Smooth muscle cell (in vitro differentiated cells): ENCODE data around the gene GATD1. TPM values are rescaled to one million over a fixed set of nuclear protein-coding genes. Genes with fewer than 3 reads are reported as not detected.

Experiments used
- DNase-seq: peaks from one replicate; lab custom pipeline; 2025; ENCODE audit not compliant: unreplicated experiment; lab: John Stamatoyannopoulos, UW
- H2AFZ ChIP-seq: fragments of 200-600 bp; sonication (generic); 2 replicates; pipeline ENCODE4 v1.6.0; 2016; ENCODE audit warnings: antibody characterized with exemption, low read depth, mild to moderate bottlenecking
- H3F3A ChIP-seq: fragments of 200-600 bp; sonication (generic); 2 replicates; pipeline ENCODE4 v1.6.0; 2017; ENCODE audit warnings: antibody characterized with exemption, low read depth
- H3K27ac ChIP-seq: fragments of 200-600 bp; sonication (generic); 2 replicates; pipeline ENCODE4 v1.5.1; 2016; ENCODE audit warnings: low read depth, mild to moderate bottlenecking
- H3K27me3 ChIP-seq: fragments of 200-600 bp; sonication (generic); 2 replicates; pipeline ENCODE4 v1.6.1; 2016; ENCODE audit warnings: low read depth, mild to moderate bottlenecking
- H3K36me3 ChIP-seq: fragments of 200-600 bp; sonication (generic); 2 replicates; pipeline ENCODE4 v1.5.1; 2016; ENCODE audit warnings: low read depth
- H3K4me1 ChIP-seq: fragments of 200-600 bp; sonication (generic); 2 replicates; pipeline ENCODE4 v1.5.1; 2016; ENCODE audit warnings: low read depth
- H3K4me2 ChIP-seq: fragments of 200-600 bp; sonication (generic); 2 replicates; pipeline ENCODE4 v1.6.0; 2016; ENCODE audit warnings: mild to moderate bottlenecking
- H3K4me3 ChIP-seq: fragments of 200-600 bp; sonication (generic); 2 replicates; pipeline ENCODE4 v1.5.1; 2016; ENCODE audit warnings: mild to moderate bottlenecking
- H3K79me2 ChIP-seq: fragments of 200-600 bp; sonication (generic); 2 replicates; pipeline ENCODE4 v1.6.0; 2016; ENCODE audit warnings: low read depth, mild to moderate bottlenecking
- H3K9ac ChIP-seq: fragments of 200-600 bp; sonication (generic); 2 replicates; pipeline ENCODE4 v1.6.0; 2016; ENCODE audit warnings: low read depth
- H3K9me3 ChIP-seq: fragments of 200-600 bp; sonication (generic); replicated peaks from 2 replicates; pipeline ENCODE4 v1.5.1; 2016; ENCODE audit warnings: low read depth
- H4K20me1 ChIP-seq: fragments of 200-600 bp; sonication (generic); 2 replicates; pipeline ENCODE4 v1.6.0; 2016; ENCODE audit warnings: low read depth
- WGBS: methylation state at CpG from one replicate; pipeline ENCODE4 v1.1.7; 2016; ENCODE audit warnings: low lambda C conversion rate; 5-methylcytosine and 5-hydroxymethylcytosine counted together
- polyA plus RNA-seq: library from polyadenylated mRNA; unstranded; fragments of >200 nt; fragmentation: Nextera tagmentation; extraction: Ambion mirVana; gene quantifications from 2 replicates; pipeline ENCODE4 v1.2.1, GENCODE V29; 2016
- total RNA-seq: library from RNA; depleted of rRNA; stranded (reverse); fragments of >200 nt; gene quantifications from 2 replicates; pipeline ENCODE4 v1.2.3, GENCODE V29; 2014
- TF ChIP-seq, protein P1 (sequence below): fragments of 200-600 bp; sonication (generic); IDR thresholded peaks from 2 replicates; pipeline ENCODE4 v1.5.1; 2017; ENCODE audit warnings: borderline replicate concordance, mild to moderate bottlenecking, antibody characterized with exemption; ENCODE audit not compliant: insufficient read depth, poor library complexity, severe bottlenecking

The GATD1 gene
- total and polyA plus RNA-seq, 2 experiments from 2014 or later = 11.7 to 12.9 TPM

DNA sequence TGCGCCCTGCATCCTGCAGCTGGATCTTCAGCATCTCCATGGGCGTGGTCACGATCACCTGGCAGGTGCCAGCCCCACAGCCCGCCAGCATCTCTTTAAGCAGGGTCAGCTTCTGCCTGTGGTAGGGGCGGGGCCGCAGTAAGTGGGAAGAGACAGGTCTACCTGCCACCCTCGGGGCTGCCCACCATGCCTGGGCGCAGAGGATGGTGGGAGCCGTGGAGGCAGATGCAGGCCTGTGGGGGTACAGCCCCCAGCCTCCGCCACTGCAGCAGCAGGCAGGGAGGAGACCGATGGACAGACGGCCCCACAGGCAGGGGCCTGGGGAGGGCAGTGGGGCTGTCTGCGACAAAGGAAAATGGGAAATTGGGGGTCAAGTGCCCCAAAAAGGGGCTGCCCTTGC, 15.6 kb upstream of the GATD1 start:
- WGBS = 97% methylated on average over 13 of the region's 13 CpGs
- Histone ChIP-seq H4K20me1 (peaks cover 21% of the 10 kb centered on the region), H3K9ac (no peak overlapping the region)

DNA sequence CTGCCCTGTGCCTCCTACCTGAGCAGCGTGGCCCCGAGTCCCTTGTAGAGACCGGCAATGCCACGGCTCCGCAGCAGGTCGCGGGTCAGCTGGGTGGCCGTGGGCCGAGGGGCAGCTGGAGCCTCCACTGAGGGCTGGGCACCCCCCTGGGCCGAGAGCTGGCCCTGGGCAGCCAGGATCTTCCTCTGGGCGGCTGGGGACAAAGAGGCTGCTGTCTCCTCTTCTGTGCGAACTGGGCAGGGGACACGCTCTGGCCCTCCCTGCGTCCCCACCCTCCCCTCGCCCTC, 15.2 kb upstream of the GATD1 start:
- H3K4me1 ChIP-seq = peaks cover 16% of the 10 kb centered on the region
- 97% methylated on average over 9 of the region's 15 CpGs for WGBS
- H4K20me1 ChIP-seq = peaks cover 21% of the 10 kb centered on the region
- H3K36me3 ChIP-seq = no peaks in the 10 kb centered on the region
- TF ChIP-seq, protein P1, sequence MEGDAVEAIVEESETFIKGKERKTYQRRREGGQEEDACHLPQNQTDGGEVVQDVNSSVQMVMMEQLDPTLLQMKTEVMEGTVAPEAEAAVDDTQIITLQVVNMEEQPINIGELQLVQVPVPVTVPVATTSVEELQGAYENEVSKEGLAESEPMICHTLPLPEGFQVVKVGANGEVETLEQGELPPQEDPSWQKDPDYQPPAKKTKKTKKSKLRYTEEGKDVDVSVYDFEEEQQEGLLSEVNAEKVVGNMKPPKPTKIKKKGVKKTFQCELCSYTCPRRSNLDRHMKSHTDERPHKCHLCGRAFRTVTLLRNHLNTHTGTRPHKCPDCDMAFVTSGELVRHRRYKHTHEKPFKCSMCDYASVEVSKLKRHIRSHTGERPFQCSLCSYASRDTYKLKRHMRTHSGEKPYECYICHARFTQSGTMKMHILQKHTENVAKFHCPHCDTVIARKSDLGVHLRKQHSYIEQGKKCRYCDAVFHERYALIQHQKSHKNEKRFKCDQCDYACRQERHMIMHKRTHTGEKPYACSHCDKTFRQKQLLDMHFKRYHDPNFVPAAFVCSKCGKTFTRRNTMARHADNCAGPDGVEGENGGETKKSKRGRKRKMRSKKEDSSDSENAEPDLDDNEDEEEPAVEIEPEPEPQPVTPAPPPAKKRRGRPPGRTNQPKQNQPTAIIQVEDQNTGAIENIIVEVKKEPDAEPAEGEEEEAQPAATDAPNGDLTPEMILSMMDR = no peak
- no peak overlapping the region for H2AFZ ChIP-seq
- H3K9me3 ChIP-seq = no peaks in the 10 kb centered on the region
- no peak overlapping the region for H3K4me3 ChIP-seq
- no peak overlapping the region for H3K27ac ChIP-seq
- DNase-seq = no peak
- no peaks in the 10 kb centered on the region for H3K27me3 ChIP-seq
- H3K9ac ChIP-seq = no peak overlapping the region
- no peaks in the 10 kb centered on the region for H3K79me2 ChIP-seq
- H3K4me2 ChIP-seq = no peak overlapping the region
- H3F3A ChIP-seq = peaks cover 9% of the 10 kb centered on the region

More for the DNA sequence above, 15.6 kb upstream of the GATD1 start:
- H3K9me3 ChIP-seq = no peaks in the 10 kb centered on the region
- H3K27ac ChIP-seq = no peak overlapping the region
- no peaks in the 10 kb centered on the region for H3K79me2 ChIP-seq
- DNase-seq = no peak
- peaks cover 9% of the 10 kb centered on the region for H3F3A ChIP-seq
- TF ChIP-seq, protein P1 = no peak
- no peaks in the 10 kb centered on the region for H3K27me3 ChIP-seq
- no peak overlapping the region for H3K4me3 ChIP-seq
- peaks cover 16% of the 10 kb centered on the region for H3K4me1 ChIP-seq
- no peaks in the 10 kb centered on the region for H3K36me3 ChIP-seq
- no peak overlapping the region for H3K4me2 ChIP-seq
- no peak overlapping the region for H2AFZ ChIP-seq

DNA sequence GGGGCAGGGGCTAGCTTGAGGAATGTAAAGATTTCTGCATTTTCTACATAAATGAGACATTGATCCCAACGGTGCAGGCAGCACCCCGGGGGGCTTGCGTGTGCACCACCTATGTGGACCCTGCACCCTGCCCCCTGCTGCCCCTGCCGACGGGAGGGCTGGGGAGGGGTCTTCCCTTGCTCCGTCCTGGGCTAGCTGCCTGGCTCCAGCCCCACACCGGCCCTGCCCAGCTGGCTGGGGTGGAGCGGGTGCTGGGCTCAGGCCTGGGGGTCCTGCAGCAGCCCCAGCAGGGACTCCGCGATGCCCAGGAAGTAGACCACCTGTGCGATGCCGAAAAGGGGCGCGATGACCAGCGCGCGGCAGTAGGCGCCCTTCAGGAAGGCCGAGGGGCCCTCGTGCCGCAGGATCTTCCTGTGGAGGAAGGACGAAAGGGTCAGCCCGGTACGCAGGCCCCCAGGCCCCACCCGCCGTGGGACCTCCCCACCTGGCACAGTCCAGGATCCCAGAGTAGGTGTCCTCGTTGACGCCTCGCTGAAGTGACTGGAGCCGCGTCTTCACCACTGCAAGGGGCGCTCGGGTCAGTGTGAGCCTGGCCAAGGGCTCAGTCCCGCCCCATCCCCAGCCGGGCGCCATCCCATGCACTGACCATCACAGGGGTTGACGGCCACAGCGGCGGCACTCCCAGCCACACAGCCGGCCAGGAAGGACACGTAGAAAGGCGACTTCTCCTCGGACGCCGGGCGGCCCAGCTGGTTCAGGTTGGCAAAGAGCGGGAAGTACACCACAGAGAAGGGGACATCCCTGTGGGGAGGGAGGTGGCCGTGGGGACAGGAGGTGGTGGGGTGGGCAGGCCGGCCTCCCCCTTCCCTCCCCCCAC, 14.6 kb upstream of the GATD1 start:
- Histone ChIP-seq H3K27ac (no peak overlapping the region), H2AFZ (no peak overlapping the region), H3K9ac (no peak overlapping the region), H3F3A (peaks cover 7% of the 10 kb centered on the region), H3K9me3 (no peaks in the 10 kb centered on the region), H3K4me3 (no peak overlapping the region), H3K27me3 (no peaks in the 10 kb centered on the region), H3K4me1 (peaks cover 14% of the 10 kb centered on the region), H3K79me2 (no peaks in the 10 kb centered on the region), H3K4me2 (no peak overlapping the region), H4K20me1 (peaks cover 19% of the 10 kb centered on the region), H3K36me3 (no peaks in the 10 kb centered on the region)
- no peak for DNase-seq
- TF ChIP-seq, protein P1 = no peak
- 96% methylated on average over 47 of the region's 49 CpGs for WGBS
